Hematopoietic multipotent progenitor cell treated with erythropoietin and hydrocortisone succinate and interleukin-3 and kit ligand, for 17 days (in vitro differentiated cells): Measurements from ENCODE around the gene NINL.

Experiments
- DNase-seq: peaks from one replicate; pipeline ENCODE4 v3.0.0-alpha.2; 2015; ENCODE audit warnings: low spot score

Gene NINL

GRCh38 chr20:25499855-25500434, 85.4 kb downstream of the NINL start:
- no peak for DNase-seq

GRCh38 chr20:25499031-25499430, 86.3 kb downstream of the NINL start:
- no peak for DNase-seq

GRCh38 chr20:25498280-25498606, 87.1 kb downstream of the NINL start:
- no peak for DNase-seq

GRCh38 chr20:25497586-25498279, 87.6 kb downstream of the NINL start:
- no peak for DNase-seq

GRCh38 chr20:25496968-25497401, 88.3 kb downstream of the NINL start:
- DNase-seq = no peak

- no peak for DNase-seq
Observed at GRCh38 chr20:25496165-25496967, 89.0 kb downstream of the NINL start.

GRCh38 chr20:25495189-25495824, 90.0 kb downstream of the NINL start:
- DNase-seq = no peak

- DNase-seq = no peak
Observed at GRCh38 chr20:25494506-25495188, 90.7 kb downstream of the NINL start.

- no peak for DNase-seq
Observed at GRCh38 chr20:25493748-25494505, 91.4 kb downstream of the NINL start.

- no peak for DNase-seq
Observed at GRCh38 chr20:25493137-25493536, 92.2 kb downstream of the NINL start.

GRCh38 chr20:25491446-25492038, 93.8 kb downstream of the NINL start:
- DNase-seq = no peak

- no peak for DNase-seq
Observed at GRCh38 chr20:25490656-25491445, 94.5 kb downstream of the NINL start.

- no peak for DNase-seq
Observed at GRCh38 chr20:25489221-25489871, 96.0 kb downstream of the NINL start.

- DNase-seq = no peak
Observed at GRCh38 chr20:25487975-25488374, 97.4 kb downstream of the NINL start.

- DNase-seq = no peak
Observed at GRCh38 chr20:25487306-25487705, 98.0 kb downstream of the NINL start.

- DNase-seq = no peak
Observed at GRCh38 chr20:25486377-25486776, 99.0 kb downstream of the NINL start.

GRCh38 chr20:25485872-25486271, 99.5 kb downstream of the NINL start:
- DNase-seq = no peak

GRCh38 chr20:25484911-25485511, 100.3 kb downstream of the NINL start:
- DNase-seq = no peak

GRCh38 chr20:25484224-25484846, 101.0 kb downstream of the NINL start:
- no peak for DNase-seq
